OCI-LY3 (cell line): ENCODE data around the gene HBS1L.

Experiments
- H2AFZ ChIP-seq: fragments of 200-600, 300-600 bp; shearing (Covaris generic); 2 replicates; pipeline ENCODE4 v1.6.0; 2014; ENCODE audit warnings: antibody characterized with exemption, low read depth, low read length
- H3K27ac ChIP-seq: fragments of 200-600, 300-600 bp; sonication (generic); 2 replicates; pipeline ENCODE4 v1.5.1; 2014; ENCODE audit warnings: mild to moderate bottlenecking, low read length, moderate library complexity, mixed read lengths
- H3K27me3 ChIP-seq: fragments of 200-600, 300-600 bp; sonication (generic); 2 replicates; pipeline ENCODE4 v1.6.1; 2014; ENCODE audit warnings: low read depth, low read length, mixed read lengths
- H3K36me3 ChIP-seq: fragments of 200-600, 300-600 bp; sonication (generic); replicated peaks from 2 replicates; pipeline ENCODE3; 2014; ENCODE audit warnings: low read depth, low read length, mixed read lengths
- H3K4me1 ChIP-seq: fragments of 300-600, 200-600 bp; sonication (generic); 2 replicates; pipeline ENCODE4 v1.6.1; 2014; ENCODE audit warnings: low read length, mixed read lengths
- H3K4me2 ChIP-seq: fragments of 200-600, 300-600 bp; sonication (generic); 2 replicates; pipeline ENCODE4 v1.6.1; 2014; ENCODE audit warnings: low read length, mixed read lengths
- H3K4me3 ChIP-seq: fragments of 300-600, 200-600 bp; sonication (generic); 2 replicates; pipeline ENCODE4 v1.5.1; 2014; ENCODE audit warnings: antibody characterized with exemption, mild to moderate bottlenecking, low read length, moderate library complexity
- H3K79me2 ChIP-seq: fragments of 300-600, 200-600 bp; shearing (Covaris generic); 2 replicates; pipeline ENCODE4 v1.6.1; 2014; ENCODE audit warnings: mild to moderate bottlenecking, low read length, mixed read lengths
- H3K9ac ChIP-seq: fragments of 300-600, 200-600 bp; shearing (Covaris generic); 2 replicates; pipeline ENCODE4 v1.6.0; 2014; ENCODE audit warnings: mild to moderate bottlenecking, low read length, moderate library complexity
- H3K9me3 ChIP-seq: fragments of 200-600, 300-600 bp; shearing (Covaris generic); 2 replicates; pipeline ENCODE4 v1.6.1; 2014; ENCODE audit warnings: low read length, mixed read lengths; ENCODE audit not compliant: insufficient read depth
- H4K20me1 ChIP-seq: fragments of 200-600, 300-600 bp; sonication (generic); 2 replicates; pipeline ENCODE4 v1.6.1; 2016; ENCODE audit warnings: low read length, mixed read lengths; ENCODE audit not compliant: insufficient read depth
- CTCF ChIP-seq: fragments of 200-600, 300-600 bp; sonication (generic); IDR thresholded peaks from 2 replicates; pipeline ENCODE4 v1.5.1; 2014; ENCODE audit warnings: antibody characterized with exemption, low read length, low read depth
- EZH2phosphoT487 ChIP-seq: fragments of 200-600 bp; shearing (Covaris generic); IDR thresholded peaks from 2 replicates; pipeline ENCODE4 v1.6.1; 2018; ENCODE audit warnings: antibody characterized with exemption, mixed run types, low read depth

Gene HBS1L

GRCh38 chr6:135088281-135088680, 33.7 kb upstream of the HBS1L start:
- no peak overlapping the region for H3K27ac ChIP-seq
- H3K4me3 ChIP-seq, result peak overlapping the region; percentile 65; the same call in 1 of the 2 replicates
- H2AFZ ChIP-seq, result no peak overlapping the region
- peaks cover 46% of the 10 kb centered on the region for H3K4me1 ChIP-seq
- no peaks in the 10 kb centered on the region for H3K27me3 ChIP-seq
- H3K36me3 ChIP-seq, result peaks cover 8% of the 10 kb centered on the region
- H4K20me1 ChIP-seq, result peaks cover 11% of the 10 kb centered on the region
- peak overlapping the region; percentile 87 for H3K4me2 ChIP-seq
- H3K9ac ChIP-seq, result no peak overlapping the region
- TF ChIP-seq EZH2phosphoT487 (no peak), CTCF (no peak)
- H3K9me3 ChIP-seq, result no peaks in the 10 kb centered on the region; the same call in 1 of the 2 replicates
- peaks cover 3% of the 10 kb centered on the region; the same call in 1 of the 2 replicates for H3K79me2 ChIP-seq

- Histone ChIP-seq H3K4me3 (no peak overlapping the region), H4K20me1 (peaks cover 6% of the 10 kb centered on the region), H3K4me1 (peaks cover 46% of the 10 kb centered on the region), H3K4me2 (peak overlapping the region; percentile 87; the same call in 1 of the 2 replicates), H3K27me3 (no peaks in the 10 kb centered on the region), H3K36me3 (peaks cover 10% of the 10 kb centered on the region), H3K9me3 (no peaks in the 10 kb centered on the region; the same call in 1 of the 2 replicates), H2AFZ (no peak overlapping the region), H3K9ac (no peak overlapping the region), H3K27ac (no peak overlapping the region), H3K79me2 (peaks cover 3% of the 10 kb centered on the region; the same call in 1 of the 2 replicates)
- TF ChIP-seq CTCF (no peak), EZH2phosphoT487 (no peak)
Observed at GRCh38 chr6:135087803-135088202, 33.2 kb upstream of the HBS1L start.

DNA sequence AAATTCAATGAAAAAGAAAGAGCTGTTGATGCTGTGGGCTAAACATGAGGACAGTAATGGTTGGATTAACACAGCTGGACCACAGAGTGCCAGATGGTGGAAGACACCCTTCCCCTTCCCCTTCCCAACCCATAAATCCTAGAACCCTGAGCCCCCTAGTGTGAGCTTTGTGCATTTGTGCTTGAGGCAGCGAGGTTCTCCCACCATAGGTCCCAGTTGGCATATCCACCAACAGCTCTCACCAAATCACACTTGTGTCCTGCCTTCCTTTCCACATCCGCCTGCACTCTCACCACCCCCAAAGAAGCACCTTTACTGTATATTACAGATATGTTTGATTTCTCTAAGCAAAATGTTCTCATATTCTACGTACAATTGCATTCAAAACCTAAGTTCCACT, 32.8 kb upstream of the HBS1L start:
- no peaks in the 10 kb centered on the region; the same call in 1 of the 2 replicates for H3K9me3 ChIP-seq
- TF ChIP-seq CTCF (peak; percentile 20), EZH2phosphoT487 (no peak)
- no peak overlapping the region for H2AFZ ChIP-seq
- no peak overlapping the region for H3K4me3 ChIP-seq
- H3K9ac ChIP-seq, result no peak overlapping the region
- peaks cover 9% of the 10 kb centered on the region for H3K36me3 ChIP-seq
- H3K27me3 ChIP-seq, result no peaks in the 10 kb centered on the region
- no peaks in the 10 kb centered on the region; the same call in 1 of the 2 replicates for H3K79me2 ChIP-seq
- 0 out of 2 replicates have a peak overlapping the region, but pooled peaks have one; percentile 70 for H3K4me2 ChIP-seq
- H3K4me1 ChIP-seq, result peaks cover 46% of the 10 kb centered on the region
- no peak overlapping the region for H3K27ac ChIP-seq
- H4K20me1 ChIP-seq, result peaks cover 6% of the 10 kb centered on the region; the same call in 1 of the 2 replicates

GRCh38 chr6:135086414-135086764, 31.8 kb upstream of the HBS1L start:
- no peaks in the 10 kb centered on the region; the same call in 1 of the 2 replicates for H3K79me2 ChIP-seq
- peaks cover 15% of the 10 kb centered on the region for H3K36me3 ChIP-seq
- H2AFZ ChIP-seq, result no peak overlapping the region
- peak overlapping the region; percentile 70 for H3K4me2 ChIP-seq
- peak overlapping the region; percentile 47 for H3K4me3 ChIP-seq
- H3K27me3 ChIP-seq, result no peaks in the 10 kb centered on the region
- no peak for TF ChIP-seq EZH2phosphoT487
- no peak for TF ChIP-seq CTCF
- no peak overlapping the region for H3K27ac ChIP-seq
- no peak overlapping the region; the same call in 1 of the 2 replicates for H3K9ac ChIP-seq
- H3K4me1 ChIP-seq, result peaks cover 46% of the 10 kb centered on the region
- H4K20me1 ChIP-seq, result peaks cover 6% of the 10 kb centered on the region; the same call in 1 of the 2 replicates
- H3K9me3 ChIP-seq, result no peaks in the 10 kb centered on the region; the same call in 1 of the 2 replicates
